WTC11 (cell line): ENCODE measurements around the gene NRXN3. TPM values are rescaled to one million over a fixed set of nuclear protein-coding genes. Genes with fewer than 3 reads are reported as not detected.

Source experiments
- ATAC-seq: fragments of 200-7000 bp; cut with Tn5 transposase; 2 replicates; pipeline ENCODE4 v1.10.0; 2021; ENCODE audit warnings: mild to moderate bottlenecking, moderate library complexity
- CTCF ChIA-PET: fragments of 300-600 bp; sonication (Branson Sonifier 250); formaldehyde crosslinking; loops from one replicate; lab custom pipeline; 2021; ENCODE audit warnings: antibody characterized with exemption; lab: Charles Lee
- POLR2A ChIA-PET: fragments of 350-600 bp; sonication (Branson Sonifier 250); formaldehyde crosslinking; loops from one replicate; lab custom pipeline; 2021; ENCODE audit warnings: antibody characterized with exemption; lab: Charles Lee
- DNase-seq: peaks from one replicate; pipeline ENCODE4 v3.0.0; 2021; ENCODE audit warnings: low spot score
- H3K27ac Mint-ChIP-seq: 2 replicates; pipeline ENCODE4 v1.8.0; 2021; ENCODE audit warnings: mixed read lengths
- H3K27me3 Mint-ChIP-seq: 2 replicates; pipeline ENCODE4 v1.8.0; 2021; ENCODE audit warnings: low read depth, mild to moderate bottlenecking, moderate library complexity, mixed read lengths
- H3K36me3 Mint-ChIP-seq: 2 replicates; pipeline ENCODE4 v1.8.0; 2021; ENCODE audit warnings: mixed read lengths
- H3K4me1 Mint-ChIP-seq: 2 replicates; pipeline ENCODE4 v1.8.0; 2022; ENCODE audit warnings: mixed read lengths
- H3K4me3 Mint-ChIP-seq: 2 replicates; pipeline ENCODE4 v1.8.0; 2021; ENCODE audit warnings: mild to moderate bottlenecking, moderate library complexity, mixed read lengths
- H3K9me3 Mint-ChIP-seq: 2 replicates; pipeline ENCODE4 v1.8.0; 2021; ENCODE audit warnings: mixed read lengths
- ATF1 ChIP-seq: sonication (generic); formaldehyde crosslinking; IDR thresholded peaks from 2 replicates; pipeline ENCODE4 v1.8.1; 2023; ENCODE audit warnings: mild to moderate bottlenecking, moderate library complexity, missing genetic modification reagents
- CREM ChIP-seq: sonication (generic); formaldehyde crosslinking; IDR thresholded peaks from 2 replicates; pipeline ENCODE4 v1.8.1; 2022; ENCODE audit warnings: mild to moderate bottlenecking, missing genetic modification reagents, moderate library complexity
- E2F4 ChIP-seq: sonication (generic); formaldehyde crosslinking; IDR thresholded peaks from 2 replicates; pipeline ENCODE4 v1.8.1; 2022; ENCODE audit warnings: low read depth, mild to moderate bottlenecking, moderate library complexity, missing genetic modification reagents, borderline replicate concordance
- GTF2I ChIP-seq: fragments of 250-450 bp; sonication (Bioruptor Pico); conservative IDR thresholded peaks from 2 replicates; pipeline ENCODE4 v1.4.0; 2021; ENCODE audit warnings: mild to moderate bottlenecking
- JUN ChIP-seq: sonication (generic); formaldehyde crosslinking; IDR thresholded peaks from 2 replicates; pipeline ENCODE4 v1.8.0; 2023; ENCODE audit warnings: mild to moderate bottlenecking, missing genetic modification reagents
- KAT7 ChIP-seq: sonication (generic); formaldehyde crosslinking; IDR thresholded peaks from 2 replicates; pipeline ENCODE4 v1.8.1; 2023; ENCODE audit warnings: missing genetic modification reagents, mild to moderate bottlenecking, borderline replicate concordance
- PREB ChIP-seq: sonication (generic); formaldehyde crosslinking; IDR thresholded peaks from 2 replicates; pipeline ENCODE4 v1.8.1; 2022; ENCODE audit warnings: mild to moderate bottlenecking, missing genetic modification reagents, moderate library complexity, borderline replicate concordance
- SMAD4 ChIP-seq: sonication (generic); formaldehyde crosslinking; IDR thresholded peaks from 2 replicates; pipeline ENCODE4 v1.8.0; 2022; ENCODE audit warnings: mild to moderate bottlenecking, missing genetic modification reagents
- SOX15 ChIP-seq: fragments of 250-450 bp; sonication (Bioruptor Pico); IDR thresholded peaks from 2 replicates; pipeline ENCODE4 v1.9.0; 2021; ENCODE audit warnings: mild to moderate bottlenecking
- TEAD1 ChIP-seq: sonication (generic); formaldehyde crosslinking; IDR thresholded peaks from 2 replicates; pipeline ENCODE4 v1.8.0; 2022; ENCODE audit warnings: mild to moderate bottlenecking, missing genetic modification reagents
- USF2 ChIP-seq: sonication (generic); formaldehyde crosslinking; IDR thresholded peaks from 2 replicates; pipeline ENCODE4 v1.8.1; 2023; ENCODE audit warnings: mild to moderate bottlenecking, missing genetic modification reagents, moderate library complexity
- ZBTB21 ChIP-seq: sonication (generic); formaldehyde crosslinking; IDR thresholded peaks from 2 replicates; pipeline ENCODE4 v1.8.1; 2023; ENCODE audit warnings: mild to moderate bottlenecking, missing genetic modification reagents, borderline replicate concordance
- ZMAT4 ChIP-seq: fragments of 250-450 bp; sonication (Bioruptor Pico); IDR thresholded peaks from 2 replicates; pipeline ENCODE4 v1.9.0; 2021; ENCODE audit warnings: mild to moderate bottlenecking
- ZNF138 ChIP-seq: sonication (generic); formaldehyde crosslinking; conservative IDR thresholded peaks from 2 replicates; pipeline ENCODE4 v1.8.1; 2022; ENCODE audit warnings: mild to moderate bottlenecking, moderate library complexity, missing genetic modification reagents
- ZNF263 ChIP-seq: sonication (generic); formaldehyde crosslinking; IDR thresholded peaks from 2 replicates; pipeline ENCODE4 v1.8.1; 2022; ENCODE audit warnings: low read depth, mild to moderate bottlenecking, moderate library complexity, missing genetic modification reagents
- ZNF281 ChIP-seq: sonication (generic); formaldehyde crosslinking; IDR thresholded peaks from 2 replicates; pipeline ENCODE4 v1.8.0; 2023; ENCODE audit warnings: mild to moderate bottlenecking, missing genetic modification reagents
- total RNA-seq: library from RNA; stranded (reverse); gene quantifications from 3 replicates; pipeline ENCODE4 v1.2.3, GENCODE V29; 2021
- TF ChIP-seq, protein P1 (sequence below): fragments of 250-450 bp; sonication (Bioruptor Pico); IDR thresholded peaks from 2 replicates; pipeline ENCODE4 v1.9.0; 2021; ENCODE audit warnings: mild to moderate bottlenecking, borderline replicate concordance
- TF ChIP-seq, protein P2 (sequence below): fragments of 250-450 bp; sonication (Bioruptor Pico); IDR thresholded peaks from 2 replicates; pipeline ENCODE4 v1.8.0; 2021; ENCODE audit warnings: mild to moderate bottlenecking

NRXN3 gene
- total RNA-seq, 1 experiment from 2014 or later = 3.0 TPM

- TF ChIP-seq, protein P1, sequence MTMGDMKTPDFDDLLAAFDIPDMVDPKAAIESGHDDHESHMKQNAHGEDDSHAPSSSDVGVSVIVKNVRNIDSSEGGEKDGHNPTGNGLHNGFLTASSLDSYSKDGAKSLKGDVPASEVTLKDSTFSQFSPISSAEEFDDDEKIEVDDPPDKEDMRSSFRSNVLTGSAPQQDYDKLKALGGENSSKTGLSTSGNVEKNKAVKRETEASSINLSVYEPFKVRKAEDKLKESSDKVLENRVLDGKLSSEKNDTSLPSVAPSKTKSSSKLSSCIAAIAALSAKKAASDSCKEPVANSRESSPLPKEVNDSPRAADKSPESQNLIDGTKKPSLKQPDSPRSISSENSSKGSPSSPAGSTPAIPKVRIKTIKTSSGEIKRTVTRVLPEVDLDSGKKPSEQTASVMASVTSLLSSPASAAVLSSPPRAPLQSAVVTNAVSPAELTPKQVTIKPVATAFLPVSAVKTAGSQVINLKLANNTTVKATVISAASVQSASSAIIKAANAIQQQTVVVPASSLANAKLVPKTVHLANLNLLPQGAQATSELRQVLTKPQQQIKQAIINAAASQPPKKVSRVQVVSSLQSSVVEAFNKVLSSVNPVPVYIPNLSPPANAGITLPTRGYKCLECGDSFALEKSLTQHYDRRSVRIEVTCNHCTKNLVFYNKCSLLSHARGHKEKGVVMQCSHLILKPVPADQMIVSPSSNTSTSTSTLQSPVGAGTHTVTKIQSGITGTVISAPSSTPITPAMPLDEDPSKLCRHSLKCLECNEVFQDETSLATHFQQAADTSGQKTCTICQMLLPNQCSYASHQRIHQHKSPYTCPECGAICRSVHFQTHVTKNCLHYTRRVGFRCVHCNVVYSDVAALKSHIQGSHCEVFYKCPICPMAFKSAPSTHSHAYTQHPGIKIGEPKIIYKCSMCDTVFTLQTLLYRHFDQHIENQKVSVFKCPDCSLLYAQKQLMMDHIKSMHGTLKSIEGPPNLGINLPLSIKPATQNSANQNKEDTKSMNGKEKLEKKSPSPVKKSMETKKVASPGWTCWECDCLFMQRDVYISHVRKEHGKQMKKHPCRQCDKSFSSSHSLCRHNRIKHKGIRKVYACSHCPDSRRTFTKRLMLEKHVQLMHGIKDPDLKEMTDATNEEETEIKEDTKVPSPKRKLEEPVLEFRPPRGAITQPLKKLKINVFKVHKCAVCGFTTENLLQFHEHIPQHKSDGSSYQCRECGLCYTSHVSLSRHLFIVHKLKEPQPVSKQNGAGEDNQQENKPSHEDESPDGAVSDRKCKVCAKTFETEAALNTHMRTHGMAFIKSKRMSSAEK (CRISPR knock-in tag) = no peak
- TF ChIP-seq SMAD4 = no peak
- TF ChIP-seq ZNF263 (CRISPR knock-in tag) = no peak
- TF ChIP-seq PREB (CRISPR knock-in tag) = no peak
These were observed 52.6 kb downstream of the NRXN3 start (continued) for GRCh38 chr14:78222746-78223145.

DNA sequence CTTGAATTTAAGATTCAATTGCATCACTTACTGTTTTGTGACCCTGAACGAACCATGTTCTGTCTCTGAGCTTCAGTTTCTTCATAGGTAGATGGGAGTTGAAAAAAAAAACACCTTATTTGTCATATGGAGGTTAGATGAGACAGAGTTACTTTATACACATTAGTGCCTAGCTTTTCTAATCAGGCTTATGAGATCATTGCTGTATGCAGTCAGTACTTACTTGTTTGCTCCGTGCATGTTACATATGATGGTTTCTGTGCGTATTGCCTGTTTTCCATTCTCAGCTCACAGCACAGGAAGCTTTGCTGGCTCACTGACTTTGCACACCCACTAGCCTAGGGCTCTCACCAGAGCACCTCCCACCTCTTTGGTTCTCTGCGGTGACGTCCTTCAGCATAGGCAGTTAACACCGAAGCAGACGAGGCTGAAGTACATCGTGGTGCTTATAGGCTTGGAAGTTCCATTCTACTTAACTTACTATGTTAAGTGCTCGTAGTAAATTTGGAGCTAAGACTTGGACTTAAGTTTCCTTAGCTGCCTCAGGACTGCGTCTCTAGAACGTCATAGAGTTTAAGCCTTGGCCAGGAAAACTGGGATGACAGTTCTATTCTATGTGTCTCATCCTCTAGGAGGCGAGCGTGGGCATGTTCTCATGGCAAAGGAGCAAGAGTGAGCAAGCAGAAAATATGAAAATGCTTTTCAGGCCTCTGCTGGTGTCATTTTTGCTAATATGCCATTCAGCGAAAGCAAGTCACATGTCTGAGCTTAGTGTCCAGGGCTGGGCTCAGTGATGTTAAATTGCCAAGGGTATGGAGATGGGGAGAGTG, 57.3 kb downstream of the NRXN3 start:
- ChIA-PET CTCF (interaction anchor here (0.5 to 1.9 kb wide), 4 partner anchors 69 to 402 kb away, joined by 3 to 7 read pairs (median 3); no protein-coding TSS in a partner anchor), POLR2A (no interaction called here)
- Mint-ChIP-seq H3K36me3 (no peaks in the 10 kb centered on the region), H3K27me3 (no peaks in the 10 kb centered on the region), H3K27ac (no peak overlapping the region), H3K9me3 (no peaks in the 10 kb centered on the region), H3K4me3 (no peak overlapping the region), H3K4me1 (peaks cover 2% of the 10 kb centered on the region; the same call in 1 of the 2 replicates)
- peak; percentile 17 for DNase-seq
- peak; percentile 83 for ATAC-seq
- no peak for TF ChIP-seq ZNF263 (CRISPR knock-in tag)
- TF ChIP-seq USF2 (CRISPR knock-in tag) = no peak
- TF ChIP-seq ZMAT4 = no peak
- TF ChIP-seq SOX15 (CRISPR knock-in tag) = no peak
- TF ChIP-seq, protein P2, sequence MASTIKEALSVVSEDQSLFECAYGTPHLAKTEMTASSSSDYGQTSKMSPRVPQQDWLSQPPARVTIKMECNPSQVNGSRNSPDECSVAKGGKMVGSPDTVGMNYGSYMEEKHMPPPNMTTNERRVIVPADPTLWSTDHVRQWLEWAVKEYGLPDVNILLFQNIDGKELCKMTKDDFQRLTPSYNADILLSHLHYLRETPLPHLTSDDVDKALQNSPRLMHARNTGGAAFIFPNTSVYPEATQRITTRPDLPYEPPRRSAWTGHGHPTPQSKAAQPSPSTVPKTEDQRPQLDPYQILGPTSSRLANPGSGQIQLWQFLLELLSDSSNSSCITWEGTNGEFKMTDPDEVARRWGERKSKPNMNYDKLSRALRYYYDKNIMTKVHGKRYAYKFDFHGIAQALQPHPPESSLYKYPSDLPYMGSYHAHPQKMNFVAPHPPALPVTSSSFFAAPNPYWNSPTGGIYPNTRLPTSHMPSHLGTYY (CRISPR knock-in tag) = no peak
- no peak for TF ChIP-seq ZBTB21 (CRISPR knock-in tag)
- no peak for TF ChIP-seq CREM (CRISPR knock-in tag)
- TF ChIP-seq ATF1 (CRISPR knock-in tag) = no peak
- TF ChIP-seq JUN (CRISPR knock-in tag) = no peak
- TF ChIP-seq ZNF138 (CRISPR knock-in tag) = no peak
- no peak for TF ChIP-seq E2F4 (CRISPR knock-in tag)
- TF ChIP-seq KAT7 (CRISPR knock-in tag) = no peak
- TF ChIP-seq ZNF281 (CRISPR knock-in tag) = no peak
- TF ChIP-seq GTF2I (CRISPR knock-in tag) = no peak
- no peak for TF ChIP-seq TEAD1 (CRISPR knock-in tag)
- no peak for TF ChIP-seq PREB (CRISPR knock-in tag)
